Kidney epithelial cell (primary cell): Measurements from ENCODE around the gene GLE1. TPM values are rescaled to one million over a fixed set of nuclear protein-coding genes. Genes with fewer than 3 reads are reported as not detected.

Source experiments
- DNase-seq: peaks from one replicate; pipeline ENCODE4 v3.0.0-alpha.2; 2010; ENCODE audit warnings: low read depth
- H3K27me3 ChIP-seq: 2 replicates; pipeline ENCODE4 v1.6.0; 2011; ENCODE audit warnings: low read length; ENCODE audit not compliant: control insufficient read depth, insufficient read depth
- H3K36me3 ChIP-seq: 2 replicates; pipeline ENCODE4 v1.5.1; 2011; ENCODE audit warnings: low read length; ENCODE audit not compliant: control insufficient read depth, insufficient read depth
- H3K4me3 ChIP-seq: 2 replicates; pipeline ENCODE4 v1.5.1; 2011; ENCODE audit warnings: low read depth, mild to moderate bottlenecking, control low read depth, low read length
- total RNA-seq: library from RNA; depleted of rRNA; stranded (reverse); fragments of >200 nt; gene quantifications from 2 replicates; pipeline ENCODE4 v1.2.3, GENCODE V29; 2015
- TF ChIP-seq, protein P1 (sequence below): IDR thresholded peaks from 2 replicates; pipeline ENCODE4 v1.5.1; 2011; ENCODE audit warnings: mild to moderate bottlenecking, moderate library complexity, low read length, control low read depth, inconsistent platforms; ENCODE audit not compliant: insufficient read depth, poor library complexity, severe bottlenecking

Gene GLE1
- total RNA-seq, 1 donor from 2014 or later = 31.7 TPM

DNA sequence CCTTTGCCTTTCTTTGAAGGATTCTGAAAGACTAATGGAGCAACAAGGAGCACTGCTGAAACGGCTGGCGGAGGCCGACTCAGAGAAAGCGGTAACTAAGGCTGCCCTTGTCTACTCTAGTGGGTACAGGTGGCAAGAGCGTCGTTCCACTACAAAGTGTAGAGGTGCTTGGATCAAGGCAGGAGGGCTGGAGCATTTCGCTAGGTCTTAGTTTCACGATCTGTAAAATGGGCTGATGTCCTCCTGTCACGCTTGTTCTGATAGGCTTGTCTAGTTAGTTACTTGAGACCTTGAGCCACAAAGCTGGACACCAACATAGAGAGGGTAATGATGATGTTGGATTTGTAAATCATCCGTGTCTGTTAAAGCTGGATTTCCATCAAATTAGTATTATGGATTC, 23.0 kb upstream of the GLE1 start:
- Histone ChIP-seq H3K27me3 (no peaks in the 10 kb centered on the region), H3K4me3 (no peak overlapping the region), H3K36me3 (no peaks in the 10 kb centered on the region)
- DNase-seq = no peak
- TF ChIP-seq, protein P1, sequence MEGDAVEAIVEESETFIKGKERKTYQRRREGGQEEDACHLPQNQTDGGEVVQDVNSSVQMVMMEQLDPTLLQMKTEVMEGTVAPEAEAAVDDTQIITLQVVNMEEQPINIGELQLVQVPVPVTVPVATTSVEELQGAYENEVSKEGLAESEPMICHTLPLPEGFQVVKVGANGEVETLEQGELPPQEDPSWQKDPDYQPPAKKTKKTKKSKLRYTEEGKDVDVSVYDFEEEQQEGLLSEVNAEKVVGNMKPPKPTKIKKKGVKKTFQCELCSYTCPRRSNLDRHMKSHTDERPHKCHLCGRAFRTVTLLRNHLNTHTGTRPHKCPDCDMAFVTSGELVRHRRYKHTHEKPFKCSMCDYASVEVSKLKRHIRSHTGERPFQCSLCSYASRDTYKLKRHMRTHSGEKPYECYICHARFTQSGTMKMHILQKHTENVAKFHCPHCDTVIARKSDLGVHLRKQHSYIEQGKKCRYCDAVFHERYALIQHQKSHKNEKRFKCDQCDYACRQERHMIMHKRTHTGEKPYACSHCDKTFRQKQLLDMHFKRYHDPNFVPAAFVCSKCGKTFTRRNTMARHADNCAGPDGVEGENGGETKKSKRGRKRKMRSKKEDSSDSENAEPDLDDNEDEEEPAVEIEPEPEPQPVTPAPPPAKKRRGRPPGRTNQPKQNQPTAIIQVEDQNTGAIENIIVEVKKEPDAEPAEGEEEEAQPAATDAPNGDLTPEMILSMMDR = no peak

- no peak overlapping the region for H3K4me3 ChIP-seq
- no peaks in the 10 kb centered on the region for H3K27me3 ChIP-seq
- H3K36me3 ChIP-seq = no peaks in the 10 kb centered on the region
- TF ChIP-seq, protein P1 = no peak
- no peak for DNase-seq
Measured at GRCh38 chr9:128482186-128482585, 22.3 kb upstream of the GLE1 start.

DNA sequence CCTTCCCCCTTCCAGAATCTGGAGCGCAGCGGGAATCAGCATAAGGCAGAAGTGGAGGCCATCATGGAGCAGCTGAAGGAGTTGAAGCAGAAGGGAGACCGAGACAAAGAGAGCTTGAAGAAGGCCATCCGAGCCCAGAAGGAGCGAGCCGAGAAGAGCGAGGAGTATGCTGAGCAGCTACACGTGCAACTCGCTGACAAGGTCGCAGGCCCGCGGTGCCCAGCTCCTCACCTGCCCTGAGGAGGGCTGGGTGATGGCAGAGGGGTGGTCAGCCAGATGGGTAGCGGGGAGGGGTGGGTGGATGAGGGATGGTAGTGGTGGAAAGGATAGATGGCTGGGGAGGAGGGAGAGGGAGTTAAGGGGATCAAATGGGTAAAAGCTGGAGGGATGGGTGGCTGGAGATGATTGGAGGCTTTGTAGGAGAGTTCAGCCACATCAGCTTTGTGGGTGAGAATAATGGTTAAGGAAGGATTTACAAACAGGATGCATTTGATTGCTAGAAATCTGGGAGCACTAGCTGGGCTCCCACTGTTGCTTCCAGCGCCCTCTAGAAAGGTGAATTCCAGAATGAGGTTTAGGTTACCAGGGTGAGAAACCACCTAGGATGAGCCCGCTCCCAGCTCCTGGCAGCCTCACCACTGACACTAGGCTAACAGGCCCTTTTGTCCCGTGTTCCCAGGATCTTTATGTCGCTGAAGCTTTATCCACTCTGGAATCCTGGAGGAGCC, 19.7 kb upstream of the GLE1 start:
- Histone ChIP-seq H3K4me3 (no peak overlapping the region), H3K36me3 (no peaks in the 10 kb centered on the region), H3K27me3 (no peaks in the 10 kb centered on the region)
- DNase-seq = no peak
- TF ChIP-seq, protein P1 = no peak

GRCh38 chr9:128485414-128485855, 19.1 kb upstream of the GLE1 start:
- H3K36me3 ChIP-seq = no peaks in the 10 kb centered on the region
- H3K27me3 ChIP-seq = no peaks in the 10 kb centered on the region

DNA sequence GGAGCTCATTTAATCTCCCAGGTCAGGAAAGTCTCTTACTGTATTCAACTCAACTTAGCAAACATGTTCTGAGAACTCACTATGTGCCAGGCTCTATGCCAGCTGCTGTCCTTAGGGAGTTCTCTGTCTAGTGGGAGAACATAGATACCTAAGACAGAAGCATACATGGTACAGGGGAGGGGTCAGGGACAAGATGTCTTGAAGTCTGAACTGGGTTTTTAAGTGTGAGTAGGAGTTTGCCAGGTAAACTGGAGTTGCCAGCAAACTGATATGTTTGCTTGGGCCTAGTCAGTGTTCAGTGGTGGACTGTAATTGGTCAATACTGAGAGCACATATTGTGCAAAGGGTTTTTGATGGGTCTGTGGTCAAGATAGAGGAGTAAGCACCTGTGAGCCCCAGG, 18.3 kb upstream of the GLE1 start:
- H3K27me3 ChIP-seq = no peaks in the 10 kb centered on the region
- H3K4me3 ChIP-seq = no peak overlapping the region
- TF ChIP-seq, protein P1 = no peak
- no peak for DNase-seq
- no peaks in the 10 kb centered on the region for H3K36me3 ChIP-seq

More at GRCh38 chr9:128485414-128485855, 19.1 kb upstream of the GLE1 start:
- DNase-seq = no peak
- TF ChIP-seq, protein P1 = no peak
- no peak overlapping the region for H3K4me3 ChIP-seq

DNA sequence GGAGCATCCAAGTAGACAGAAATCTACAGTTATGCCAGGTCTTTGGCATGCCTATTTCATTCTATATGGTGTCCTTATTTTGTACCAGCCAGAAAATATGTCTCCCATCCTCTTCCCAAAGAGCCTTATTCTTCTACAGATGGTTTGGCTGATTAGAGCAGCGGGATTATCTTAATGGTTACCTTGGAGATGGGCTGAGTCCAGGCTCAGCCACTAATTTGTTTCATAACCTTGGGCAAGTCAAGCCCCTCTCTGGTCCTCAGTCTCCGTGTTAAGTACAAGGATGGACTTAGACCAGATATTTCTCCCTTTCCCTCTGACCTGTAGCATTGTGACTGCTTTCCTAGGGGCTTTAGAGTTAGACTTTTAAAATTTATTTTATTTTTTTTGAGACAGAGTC, 11.1 kb upstream of the GLE1 start:
- Histone ChIP-seq H3K4me3 (no peak overlapping the region), H3K36me3 (peaks cover 7% of the 10 kb centered on the region), H3K27me3 (no peaks in the 10 kb centered on the region)
- TF ChIP-seq, protein P1 = no peak
- DNase-seq = no peak
